ENCODE data around the gene PRKCE. TPM values are rescaled to one million over a fixed set of nuclear protein-coding genes. Genes with fewer than 3 reads are reported as not detected.

The PRKCE gene
- total RNA-seq, 2 experiments from 2014 or later = 12.5 to 13.6 TPM

- Mint-ChIP-seq H3K9me3 (no peaks in the 10 kb centered on the region), H3K27ac (no peak overlapping the region), H3K4me3 (no peak overlapping the region), H3K4me1 (ENCODE audit: low read depth) (peaks cover 16% of the 10 kb centered on the region), H3K36me3 (no peaks in the 10 kb centered on the region), H3K27me3 (no peaks in the 10 kb centered on the region)
- intact Hi-C loops (cut with micrococcal nuclease) = no loop called here
- DNase-seq = no peak
- CTCF ChIA-PET = interaction anchor here (7.0 kb wide), 1 partner anchor 140 kb away, joined by 103 read pairs; no protein-coding TSS in a partner anchor
- POLR2A ChIA-PET = no interaction called here
Measured at GRCh38 chr2:45782436-45782835, 131.0 kb downstream of the PRKCE start.

DNA sequence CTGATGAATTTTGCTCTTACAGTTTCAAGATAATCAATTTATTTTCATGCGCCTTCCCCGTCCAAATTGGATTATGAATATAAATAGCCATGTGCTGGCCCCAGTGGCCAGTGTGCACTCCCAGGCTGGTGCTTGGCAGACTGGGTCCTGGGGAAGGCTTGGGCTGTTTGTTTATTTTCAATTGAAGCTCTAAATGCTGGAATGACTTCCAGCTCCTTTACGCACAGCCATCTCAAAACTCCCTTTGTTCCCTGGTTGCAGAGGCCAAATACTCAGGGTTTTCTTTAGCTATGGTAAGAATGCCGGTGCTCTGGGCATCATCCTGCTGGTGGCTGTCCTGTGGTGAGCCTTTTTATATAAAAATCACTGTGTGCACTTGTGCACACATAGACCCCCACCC is 131.5 kb downstream of the PRKCE start:
- Mint-ChIP-seq H3K4me3 (no peak overlapping the region), H3K9me3 (no peaks in the 10 kb centered on the region), H3K4me1 (ENCODE audit: low read depth) (peaks cover 16% of the 10 kb centered on the region), H3K27me3 (no peaks in the 10 kb centered on the region), H3K27ac (no peak overlapping the region), H3K36me3 (no peaks in the 10 kb centered on the region)
- intact Hi-C loops (cut with micrococcal nuclease) = no loop called here
- DNase-seq = no peak
- ChIA-PET POLR2A (no interaction called here), CTCF (interaction anchor here (7.0 kb wide), 1 partner anchor 140 kb away, joined by 103 read pairs; no protein-coding TSS in a partner anchor)

DNA sequence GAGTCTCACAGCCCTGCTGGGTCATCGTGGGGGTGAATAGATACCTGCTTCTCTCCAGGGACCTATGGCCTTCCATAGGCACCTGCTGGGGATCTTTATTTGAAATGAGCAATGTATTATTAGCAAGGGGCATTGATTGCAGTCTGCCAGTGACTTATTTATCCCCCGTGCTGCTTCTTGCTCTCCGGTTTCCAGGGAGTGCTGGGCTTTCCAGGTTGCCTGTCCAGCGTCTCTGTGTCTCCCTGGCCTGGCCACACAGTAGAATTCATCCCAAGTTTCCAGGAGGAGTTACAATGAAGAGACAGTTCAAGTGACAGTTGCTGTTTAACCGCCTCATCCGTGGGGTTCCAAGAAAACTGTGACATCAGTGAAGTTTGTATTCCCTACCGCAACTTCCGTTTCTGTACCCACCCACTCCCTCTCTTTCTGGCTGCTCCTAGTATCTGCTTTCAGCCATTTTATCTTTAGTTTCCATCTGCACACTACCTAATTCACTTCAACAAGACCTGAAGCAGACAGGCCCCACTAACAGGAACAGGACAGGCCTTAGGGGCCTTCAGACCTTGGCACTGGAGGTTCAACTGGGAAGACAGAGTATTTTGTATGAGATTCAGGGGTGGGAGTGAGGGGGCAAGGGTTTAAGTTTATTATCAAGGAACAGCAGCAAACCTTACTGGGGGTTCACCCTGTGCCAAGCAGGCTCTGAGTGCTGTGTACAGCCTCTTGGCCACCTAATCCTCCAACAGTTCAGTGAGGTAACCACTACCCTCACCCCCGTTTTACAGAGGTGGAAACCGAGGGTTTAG is 134.8 kb downstream of the PRKCE start:
- intact Hi-C loops (cut with micrococcal nuclease) = no loop called here
- Mint-ChIP-seq H3K27ac (no peak overlapping the region), H3K9me3 (no peaks in the 10 kb centered on the region), H3K27me3 (no peaks in the 10 kb centered on the region), H3K36me3 (no peaks in the 10 kb centered on the region), H3K4me1 (ENCODE audit: low read depth) (peaks cover 10% of the 10 kb centered on the region), H3K4me3 (no peak overlapping the region)
- ChIA-PET POLR2A (no interaction called here), CTCF (interaction anchor here (4.7 kb wide), 1 partner anchor 8 kb away, joined by 27 read pairs; no protein-coding TSS in a partner anchor)
- peak; percentile 16 for DNase-seq

DNA sequence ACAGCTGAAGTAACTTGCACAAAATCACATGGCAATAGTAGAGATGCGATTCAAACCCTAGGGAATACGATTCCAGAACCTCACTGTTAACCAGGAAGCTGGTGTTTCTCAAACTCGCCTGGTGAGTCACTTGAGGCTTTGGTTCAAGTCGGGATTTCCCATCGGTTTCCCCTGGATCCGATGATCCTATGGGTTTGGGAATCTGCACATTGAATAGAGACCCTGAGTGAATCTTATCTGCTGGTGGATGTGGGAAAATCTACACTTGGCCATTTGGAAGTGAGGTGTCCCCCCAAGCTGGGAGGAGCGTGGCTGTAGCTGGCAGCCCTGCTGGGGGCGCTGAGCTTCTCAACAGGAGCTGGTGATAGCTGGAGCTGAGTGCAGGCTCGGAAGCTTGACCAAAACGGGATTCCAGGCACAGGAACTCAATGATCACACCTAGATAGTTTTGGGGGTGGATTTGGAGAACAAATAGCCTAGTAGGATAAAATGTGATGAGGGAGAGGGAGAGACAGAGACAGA is 135.4 kb downstream of the PRKCE start:
- POLR2A ChIA-PET = no interaction called here
- DNase-seq = no peak
- Mint-ChIP-seq H3K4me1 (ENCODE audit: low read depth) (peaks cover 10% of the 10 kb centered on the region), H3K4me3 (no peak overlapping the region), H3K36me3 (no peaks in the 10 kb centered on the region), H3K27me3 (no peaks in the 10 kb centered on the region), H3K27ac (no peak overlapping the region), H3K9me3 (no peaks in the 10 kb centered on the region)
- intact Hi-C loops (cut with micrococcal nuclease) = no loop called here
- CTCF ChIA-PET = interaction anchor here (4.7 kb wide), 1 partner anchor 8 kb away, joined by 27 read pairs; no protein-coding TSS in a partner anchor

- no peaks in the 10 kb centered on the region for H3K9me3 Mint-ChIP-seq
- intact Hi-C loops (cut with micrococcal nuclease) = no loop called here
- H3K27me3 Mint-ChIP-seq = no peaks in the 10 kb centered on the region
- H3K4me1 Mint-ChIP-seq (ENCODE audit: low read depth) = peaks cover 10% of the 10 kb centered on the region
- DNase-seq = no peak
- POLR2A ChIA-PET = no interaction called here
- H3K4me3 Mint-ChIP-seq = no peak overlapping the region
- CTCF ChIA-PET = interaction anchor here (4.7 kb wide), 1 partner anchor 10 kb away, joined by 27 read pairs; no protein-coding TSS in a partner anchor
- H3K27ac Mint-ChIP-seq = no peak overlapping the region
- H3K36me3 Mint-ChIP-seq = no peaks in the 10 kb centered on the region
Measured at GRCh38 chr2:45788401-45788800, 136.9 kb downstream of the PRKCE start.

GRCh38 chr2:45789317-45789716 is 137.8 kb downstream of the PRKCE start:
- intact Hi-C loops (cut with micrococcal nuclease) = no loop called here
- CTCF ChIA-PET = interaction anchor here (4.7 kb wide), 1 partner anchor 11 kb away, joined by 27 read pairs; no protein-coding TSS in a partner anchor

DNA sequence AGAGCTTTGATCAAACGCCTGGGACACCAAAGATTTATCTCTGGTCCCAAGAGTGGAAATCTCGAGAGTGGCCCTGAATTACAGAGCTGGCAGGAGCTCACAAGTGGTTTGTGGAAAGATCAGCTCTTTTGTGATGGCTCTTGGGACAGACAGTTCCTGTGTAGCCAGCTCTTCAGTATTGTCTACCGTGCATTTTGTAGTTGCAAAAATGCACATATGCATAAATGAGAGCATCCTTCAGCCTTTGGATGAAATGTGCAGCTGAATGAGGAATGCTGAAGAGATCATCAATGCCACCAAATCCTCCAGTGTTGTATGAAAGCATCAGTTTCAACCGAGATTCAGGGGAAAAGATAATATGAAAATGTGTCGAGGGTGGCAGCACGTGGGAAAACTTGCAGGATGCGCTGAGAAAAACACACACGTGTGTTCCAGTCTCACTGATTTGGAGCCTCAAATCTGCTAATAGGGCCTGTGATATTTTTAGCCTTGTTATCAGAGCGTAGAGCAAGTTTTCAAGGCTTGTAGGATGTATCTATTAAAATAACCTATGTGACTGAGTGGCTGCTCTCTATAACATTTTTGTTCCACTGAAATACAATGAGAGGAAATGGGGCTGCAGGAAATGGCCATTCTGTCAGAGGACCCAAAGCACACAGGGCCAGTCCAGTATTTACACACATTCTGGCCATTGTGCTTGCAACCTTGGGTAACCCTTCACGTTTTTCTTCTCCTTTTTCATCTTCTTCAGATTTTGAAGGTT is 138.7 kb downstream of the PRKCE start:
- DNase-seq = no peak
- Mint-ChIP-seq H3K4me1 (ENCODE audit: low read depth) (peaks cover 10% of the 10 kb centered on the region), H3K36me3 (no peaks in the 10 kb centered on the region), H3K9me3 (no peaks in the 10 kb centered on the region), H3K27ac (no peak overlapping the region), H3K4me3 (no peak overlapping the region), H3K27me3 (no peaks in the 10 kb centered on the region)
- intact Hi-C loops (cut with micrococcal nuclease) = no loop called here
- ChIA-PET CTCF (interaction anchor here (4.7 kb wide), 1 partner anchor 11 kb away, joined by 27 read pairs; no protein-coding TSS in a partner anchor), POLR2A (interaction anchor here (1.0 kb wide), 1 partner anchor 10 kb away, joined by 3 read pairs; no protein-coding TSS in a partner anchor)

More at GRCh38 chr2:45789317-45789716, 137.8 kb downstream of the PRKCE start:
- Mint-ChIP-seq H3K4me1 (ENCODE audit: low read depth) (peaks cover 10% of the 10 kb centered on the region), H3K4me3 (no peak overlapping the region), H3K27me3 (no peaks in the 10 kb centered on the region), H3K36me3 (no peaks in the 10 kb centered on the region), H3K9me3 (no peaks in the 10 kb centered on the region), H3K27ac (no peak overlapping the region)
- POLR2A ChIA-PET = interaction anchor here (1.0 kb wide), 1 partner anchor 9 kb away, joined by 3 read pairs; no protein-coding TSS in a partner anchor
- no peak for DNase-seq

DNA sequence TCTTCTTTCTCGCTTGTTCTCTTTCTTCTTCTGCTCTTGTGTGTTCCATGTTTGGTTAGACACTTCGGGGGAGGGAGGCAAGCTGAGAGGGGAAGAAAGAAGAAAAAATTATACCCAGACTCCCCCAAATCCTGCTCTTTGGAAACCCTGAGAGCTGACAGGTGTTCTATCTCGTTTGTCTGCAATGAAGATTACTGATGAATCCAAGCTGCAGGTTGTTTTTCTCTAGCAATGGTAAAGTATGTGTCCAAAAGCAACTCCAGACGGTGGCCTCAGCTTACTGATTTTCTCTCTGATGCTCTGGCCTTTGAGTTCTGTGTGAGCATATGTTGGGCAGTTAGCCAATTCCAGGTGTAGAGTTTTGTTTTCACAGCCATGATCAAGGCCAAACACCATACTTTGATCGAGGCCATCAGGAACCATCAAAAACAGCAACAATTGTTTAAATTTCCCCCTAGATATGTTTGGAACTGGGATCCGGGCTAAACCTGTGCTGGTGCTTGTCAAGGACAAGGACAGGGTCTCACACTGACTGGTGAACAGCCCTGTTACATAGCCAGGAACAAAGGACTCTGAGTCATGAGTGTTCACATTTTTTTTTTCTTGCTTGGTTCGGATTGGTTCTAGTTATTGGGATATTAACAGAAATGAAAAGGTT is 142.0 kb downstream of the PRKCE start:
- Mint-ChIP-seq H3K27me3 (no peaks in the 10 kb centered on the region), H3K27ac (no peak overlapping the region), H3K4me1 (ENCODE audit: low read depth) (no peaks in the 10 kb centered on the region), H3K4me3 (no peak overlapping the region), H3K9me3 (no peaks in the 10 kb centered on the region), H3K36me3 (no peaks in the 10 kb centered on the region)
- no peak for DNase-seq
- CTCF ChIA-PET = interaction anchor here (3.6 kb wide), 1 partner anchor 15 kb away, joined by 17 read pairs; no protein-coding TSS in a partner anchor
- intact Hi-C loops (cut with micrococcal nuclease) = no loop called here
- POLR2A ChIA-PET = no interaction called here

GRCh38 chr2:45794134-45794617 is 142.7 kb downstream of the PRKCE start:
- no peaks in the 10 kb centered on the region for H3K9me3 Mint-ChIP-seq
- intact Hi-C loops (cut with micrococcal nuclease) = no loop called here
- H3K4me1 Mint-ChIP-seq (ENCODE audit: low read depth) = no peaks in the 10 kb centered on the region
- no peak overlapping the region for H3K27ac Mint-ChIP-seq
- no peak for DNase-seq
- H3K36me3 Mint-ChIP-seq = no peaks in the 10 kb centered on the region
- ChIA-PET CTCF (interaction anchor here (3.6 kb wide), 1 partner anchor 15 kb away, joined by 17 read pairs; no protein-coding TSS in a partner anchor), POLR2A (no interaction called here)
- H3K4me3 Mint-ChIP-seq = no peak overlapping the region
- no peaks in the 10 kb centered on the region for H3K27me3 Mint-ChIP-seq

- intact Hi-C loops (cut with micrococcal nuclease) = no loop called here
- H3K4me1 Mint-ChIP-seq (ENCODE audit: low read depth) = no peaks in the 10 kb centered on the region
- no peak overlapping the region for H3K27ac Mint-ChIP-seq
- no peaks in the 10 kb centered on the region for H3K36me3 Mint-ChIP-seq
- CTCF ChIA-PET = interaction anchor here (4.0 kb wide), 1 partner anchor 17 kb away, joined by 22 read pairs; no protein-coding TSS in a partner anchor
- no peaks in the 10 kb centered on the region for H3K27me3 Mint-ChIP-seq
- no peak overlapping the region for H3K4me3 Mint-ChIP-seq
- DNase-seq = no peak
- POLR2A ChIA-PET = no interaction called here
- no peaks in the 10 kb centered on the region for H3K9me3 Mint-ChIP-seq
Measured at GRCh38 chr2:45796500-45796899, 145.0 kb downstream of the PRKCE start.

DNA sequence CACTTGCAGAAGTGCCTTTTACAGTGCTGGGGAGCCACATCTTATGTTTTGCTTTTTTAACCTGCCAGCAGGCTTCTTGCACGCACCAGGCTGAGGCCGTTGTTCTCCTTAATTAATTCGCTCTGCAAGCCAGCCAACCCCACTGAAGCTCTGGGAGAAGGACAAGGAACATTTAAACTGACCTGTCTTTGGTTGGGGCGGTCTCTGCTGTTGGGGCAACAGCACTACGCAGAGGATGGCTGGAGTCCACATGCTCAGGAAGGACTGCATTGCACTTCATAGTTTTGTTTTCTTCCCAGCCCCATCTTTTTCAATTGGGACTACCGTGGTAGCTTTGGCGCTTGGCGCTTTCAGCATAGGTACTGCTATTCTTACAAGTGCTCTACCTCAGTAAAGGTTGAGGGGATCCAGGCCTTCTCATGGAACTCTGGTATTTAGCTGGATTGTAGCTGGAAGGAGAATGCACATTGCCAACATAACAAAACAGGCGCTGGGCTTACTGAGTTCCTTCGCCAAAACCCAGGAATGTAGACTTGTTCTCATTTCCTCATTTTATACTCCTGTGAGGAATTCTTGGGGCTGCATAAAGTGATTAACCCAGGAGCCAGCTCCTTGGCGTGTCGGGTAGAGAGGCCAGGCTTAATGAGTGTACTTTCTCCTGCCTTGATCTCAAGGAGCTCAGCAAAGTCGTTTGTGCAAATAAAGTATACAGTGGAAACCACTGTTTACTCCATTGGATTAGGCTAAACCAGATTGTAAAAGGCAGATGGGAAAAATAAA is 146.2 kb downstream of the PRKCE start:
- Mint-ChIP-seq H3K27me3 (no peaks in the 10 kb centered on the region), H3K4me1 (ENCODE audit: low read depth) (no peaks in the 10 kb centered on the region), H3K36me3 (no peaks in the 10 kb centered on the region), H3K9me3 (no peaks in the 10 kb centered on the region), H3K4me3 (no peak overlapping the region), H3K27ac (no peak overlapping the region)
- intact Hi-C loops (cut with micrococcal nuclease) = no loop called here
- DNase-seq = no peak
- ChIA-PET POLR2A (interaction anchor here (0.6 kb wide), 1 partner anchor 1069 kb away, joined by 4 read pairs; no protein-coding TSS in a partner anchor), CTCF (interaction anchor here (0.6 to 4.0 kb wide), 3 partner anchors 16 to 155 kb away, joined by 3 to 22 read pairs (median 3); no protein-coding TSS in a partner anchor)

All from activated CD4-positive, alpha-beta memory T cell treated with anti-CD3 and anti-CD28 coated beads for 36 hours (primary cell).